Loucy (cell line): ENCODE results near the gene KCND1.

ENCODE experiments used
- EZH2phosphoT487 ChIP-seq: fragments of 200-600 bp; IDR thresholded peaks from 2 replicates; pipeline ENCODE4 v1.6.1; 2018; ENCODE audit warnings: antibody characterized with exemption, mild to moderate bottlenecking, moderate library complexity, borderline replicate concordance
- TF ChIP-seq, protein P1 (sequence below): fragments of 200-600 bp; sonication (generic); conservative IDR thresholded peaks from 2 replicates; pipeline ENCODE4 v1.5.1; 2014; ENCODE audit warnings: mild to moderate bottlenecking, antibody characterized with exemption, low read length

DNA sequence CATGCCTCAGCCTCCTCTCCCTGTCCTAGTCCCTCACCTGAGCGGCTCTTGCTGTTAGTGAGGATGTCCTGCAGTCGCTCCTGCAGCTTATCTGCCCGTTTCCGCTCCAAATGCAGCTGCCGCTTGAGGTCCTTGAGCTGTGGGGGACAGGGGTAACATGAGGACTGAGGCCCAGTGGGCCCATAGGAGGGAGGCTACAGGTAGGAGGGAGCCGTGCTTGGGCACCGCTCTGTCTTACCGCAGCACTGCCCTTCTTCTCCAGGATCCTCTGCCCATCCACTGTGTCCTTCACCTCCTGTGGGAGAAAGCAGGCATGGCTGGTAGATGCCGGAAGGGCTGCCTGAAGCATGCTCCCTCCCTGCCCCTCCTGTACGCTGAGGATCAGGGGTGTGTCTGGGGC lies 9.5 kb upstream of the KCND1 start:
- TF ChIP-seq, protein P1, sequence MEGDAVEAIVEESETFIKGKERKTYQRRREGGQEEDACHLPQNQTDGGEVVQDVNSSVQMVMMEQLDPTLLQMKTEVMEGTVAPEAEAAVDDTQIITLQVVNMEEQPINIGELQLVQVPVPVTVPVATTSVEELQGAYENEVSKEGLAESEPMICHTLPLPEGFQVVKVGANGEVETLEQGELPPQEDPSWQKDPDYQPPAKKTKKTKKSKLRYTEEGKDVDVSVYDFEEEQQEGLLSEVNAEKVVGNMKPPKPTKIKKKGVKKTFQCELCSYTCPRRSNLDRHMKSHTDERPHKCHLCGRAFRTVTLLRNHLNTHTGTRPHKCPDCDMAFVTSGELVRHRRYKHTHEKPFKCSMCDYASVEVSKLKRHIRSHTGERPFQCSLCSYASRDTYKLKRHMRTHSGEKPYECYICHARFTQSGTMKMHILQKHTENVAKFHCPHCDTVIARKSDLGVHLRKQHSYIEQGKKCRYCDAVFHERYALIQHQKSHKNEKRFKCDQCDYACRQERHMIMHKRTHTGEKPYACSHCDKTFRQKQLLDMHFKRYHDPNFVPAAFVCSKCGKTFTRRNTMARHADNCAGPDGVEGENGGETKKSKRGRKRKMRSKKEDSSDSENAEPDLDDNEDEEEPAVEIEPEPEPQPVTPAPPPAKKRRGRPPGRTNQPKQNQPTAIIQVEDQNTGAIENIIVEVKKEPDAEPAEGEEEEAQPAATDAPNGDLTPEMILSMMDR, result no peak
- TF ChIP-seq EZH2phosphoT487, result no peak
